H1 (cell line): ENCODE results near the gene KERA. TPM values are rescaled to one million over a fixed set of nuclear protein-coding genes. Genes with fewer than 3 reads are reported as not detected.

Experiments
- CTCF ChIA-PET: fragments of 300-600 bp; sonication (Branson Sonifier 250); formaldehyde crosslinking; loops from one replicate; lab custom pipeline; 2021; ENCODE audit not compliant: partially characterized antibody; lab: Charles Lee
- POLR2A ChIA-PET: fragments of 300-600 bp; sonication (Branson Sonifier 250); formaldehyde crosslinking; loops from one replicate; lab custom pipeline; 2021; ENCODE audit warnings: inconsistent platforms; ENCODE audit not compliant: partially characterized antibody; lab: Charles Lee
- DNase-seq, 2 experiments: peaks; one replicate each; pipeline versions ENCODE4 v3.0.0 to v3.0.0-alpha.2; 2010 to 2022; ENCODE audit warnings: low spot score in 2 of 2, low read depth in 1 of 2, mixed read lengths in 1 of 2
- FAIRE-seq: peaks from 2 replicates; lab custom pipeline; 2011; peaks lifted over from hg19 to GRCh38; lab: Jason Lieb, UNC
- H2AFZ ChIP-seq: 2 replicates; pipeline ENCODE4 v1.8.1; 2012; ENCODE audit warnings: low read length, inconsistent platforms
- H2AK5ac ChIP-seq: 2 replicates; pipeline ENCODE4 v1.6.1; 2013; ENCODE audit warnings: low read depth, low read length
- H2BK120ac ChIP-seq: replicated peaks from 2 replicates; pipeline ENCODE3; 2013; ENCODE audit warnings: low read depth, low read length, inconsistent platforms
- H2BK12ac ChIP-seq: 2 replicates; pipeline ENCODE4 v1.6.1; 2013; ENCODE audit warnings: low read depth, low read length
- H2BK15ac ChIP-seq: 2 replicates; pipeline ENCODE4 v1.6.1; 2013; ENCODE audit warnings: low read length
- H2BK20ac ChIP-seq: 2 replicates; pipeline ENCODE4 v1.6.1; 2013; ENCODE audit warnings: low read length
- H2BK5ac ChIP-seq: 2 replicates; pipeline ENCODE4 v1.6.1; 2013; ENCODE audit warnings: low read depth, low read length
- H3K14ac ChIP-seq: 2 replicates; pipeline ENCODE4 v1.6.1; 2013; ENCODE audit warnings: inconsistent platforms; ENCODE audit not compliant: insufficient read length
- H3K18ac ChIP-seq: 2 replicates; pipeline ENCODE4 v1.6.1; 2013; ENCODE audit warnings: low read length; ENCODE audit errors: extremely low read depth
- H3K23ac ChIP-seq: 2 replicates; pipeline ENCODE4 v1.6.1; 2013; ENCODE audit warnings: inconsistent platforms; ENCODE audit not compliant: insufficient read length
- H3K23me2 ChIP-seq: 2 replicates; pipeline ENCODE4 v1.6.1; 2013; ENCODE audit warnings: low read depth, low read length
- H3K27ac ChIP-seq: 2 replicates; pipeline ENCODE4 v1.6.1; 2011; ENCODE audit warnings: low read depth, low read length, inconsistent platforms
- H3K27me3 ChIP-seq, 4 experiments: replicated peaks in 1 of 4; 1 replicate in 1 of 4; 2 replicates in 3 of 4; pipeline versions ENCODE4 v1.6.1 to v1.8.1; 2011 to 2013; ENCODE audit warnings: low read length in 3 of 4, mild to moderate bottlenecking in 3 of 4, inconsistent platforms in 2 of 4, mixed read lengths in 2 of 4, moderate library complexity in 1 of 4; ENCODE audit not compliant: control insufficient read depth in 3 of 4, insufficient read depth in 3 of 4; ENCODE audit errors: extremely low read depth in 1 of 4
- H3K36me3 ChIP-seq, 4 experiments: 2 replicates each; pipeline versions ENCODE4 v1.6.1 to v1.8.1; 2011 to 2013; ENCODE audit warnings: mild to moderate bottlenecking in 4 of 4, low read length in 3 of 4, moderate library complexity in 2 of 4, control low read depth in 1 of 4, inconsistent platforms in 1 of 4; ENCODE audit not compliant: insufficient read depth in 4 of 4, control insufficient read depth in 2 of 4
- H3K4ac ChIP-seq: replicated peaks from 2 replicates; pipeline ENCODE3; 2013; ENCODE audit warnings: low read length, low read depth, mixed read lengths, inconsistent platforms; ENCODE audit not compliant: insufficient read length
- H3K4me1 ChIP-seq, 4 experiments: replicated peaks in 1 of 4; 1 replicate in 1 of 4; 2 replicates in 3 of 4; pipeline versions ENCODE4 v1.6.1 to v1.8.1; 2011 to 2013; ENCODE audit warnings: low read length in 3 of 4, inconsistent platforms in 2 of 4, mixed read lengths in 1 of 4; ENCODE audit not compliant: insufficient read depth in 4 of 4, control insufficient read depth in 3 of 4
- H3K4me2 ChIP-seq, 2 experiments: 2 replicates each; pipeline versions ENCODE4 v1.6.1 to v1.8.1; 2011 to 2013; ENCODE audit warnings: low read depth in 2 of 2, low read length in 2 of 2, control low read depth in 1 of 2, inconsistent platforms in 1 of 2, mild to moderate bottlenecking in 1 of 2; ENCODE audit not compliant: insufficient read depth in 1 of 2
- H3K4me3 ChIP-seq, 4 experiments: fragments of 200-600, 300-600 bp in 1 of 4; sonication (generic), shearing (Covaris generic), sonication (Bioruptor Twin) in 1 of 4; 2 replicates each; pipeline versions ENCODE4 v1.5.1 to v1.8.1; 2011 to 2016; ENCODE audit warnings: low read length in 4 of 4, low read depth in 3 of 4, control low read depth in 2 of 4, inconsistent platforms in 2 of 4, mild to moderate bottlenecking in 2 of 4, mixed read lengths in 1 of 4, moderate library complexity in 1 of 4; ENCODE audit not compliant: insufficient read depth in 2 of 4; ENCODE audit errors: extremely low read depth in 1 of 4
- H3K56ac ChIP-seq: replicated peaks from 2 replicates; pipeline ENCODE3; 2013; ENCODE audit warnings: low read depth, mild to moderate bottlenecking, mixed read lengths, low read length, inconsistent platforms; ENCODE audit not compliant: insufficient read length
- H3K79me1 ChIP-seq: 2 replicates; pipeline ENCODE4 v1.6.1; 2013; ENCODE audit warnings: low read depth, low read length, control low read depth
- H3K79me2 ChIP-seq, 2 experiments: 2 replicates each; pipeline versions ENCODE4 v1.6.1 to v1.8.1; 2012 to 2013; ENCODE audit warnings: low read length in 2 of 2, mild to moderate bottlenecking in 2 of 2, inconsistent platforms in 1 of 2; ENCODE audit not compliant: insufficient read depth in 2 of 2, control insufficient read depth in 1 of 2
- H3K9ac ChIP-seq, 4 experiments: replicated peaks in 1 of 4; 1 replicate in 1 of 4; 2 replicates in 3 of 4; pipeline versions ENCODE4 v1.6.1 to v1.8.1; 2011 to 2013; ENCODE audit warnings: low read depth in 3 of 4, low read length in 3 of 4, control low read depth in 2 of 4, mild to moderate bottlenecking in 2 of 4, moderate library complexity in 2 of 4, inconsistent platforms in 1 of 4; ENCODE audit errors: extremely low read depth in 1 of 4
- H3K9me3 ChIP-seq, 2 experiments: 2 replicates each; pipeline versions ENCODE4 v1.6.1 to v1.8.1; 2012 to 2013; ENCODE audit warnings: mild to moderate bottlenecking in 2 of 2, moderate library complexity in 2 of 2, control low read depth in 1 of 2, inconsistent platforms in 1 of 2, low read depth in 1 of 2, low read length in 1 of 2, mixed read lengths in 1 of 2; ENCODE audit not compliant: insufficient read depth in 2 of 2
- H4K20me1 ChIP-seq, 2 experiments: replicated peaks in 1 of 2; 2 replicates each; pipeline versions ENCODE3 to v1.8.1; 2011 to 2013; ENCODE audit warnings: inconsistent platforms in 2 of 2, low read length in 2 of 2, mild to moderate bottlenecking in 1 of 2; ENCODE audit not compliant: insufficient read depth in 2 of 2, control insufficient read depth in 1 of 2
- H4K5ac ChIP-seq: 2 replicates; pipeline ENCODE4 v1.6.1; 2013; ENCODE audit warnings: low read length, low read depth, mixed read lengths, inconsistent platforms; ENCODE audit not compliant: insufficient read length
- H4K8ac ChIP-seq: 2 replicates; pipeline ENCODE4 v1.8.0; 2013; ENCODE audit warnings: mild to moderate bottlenecking, moderate library complexity, low read length, inconsistent platforms; ENCODE audit not compliant: insufficient read depth; ENCODE audit errors: extremely low read depth
- H4K91ac ChIP-seq: replicated peaks from 2 replicates; pipeline ENCODE3; 2013; ENCODE audit warnings: low read length, mixed read lengths, inconsistent platforms; ENCODE audit not compliant: insufficient read length
- BCL11A ChIP-seq, 2 experiments: IDR thresholded peaks; one replicate each; pipeline ENCODE4 v1.6.1; 2011; ENCODE audit warnings: low read depth in 2 of 2, low read length in 2 of 2, mild to moderate bottlenecking in 2 of 2
- CEBPB ChIP-seq: IDR thresholded peaks from 2 replicates; pipeline ENCODE4 v1.6.1; 2012; ENCODE audit warnings: low read depth, low read length
- CTBP2 ChIP-seq: IDR thresholded peaks from 2 replicates; pipeline ENCODE4 v1.7.0; 2011; ENCODE audit warnings: borderline replicate concordance, mild to moderate bottlenecking, moderate library complexity, mixed read lengths, low read length; ENCODE audit not compliant: insufficient read depth, insufficient read length
- GABPA ChIP-seq: IDR thresholded peaks from 2 replicates; pipeline ENCODE4 v1.6.1; 2011; ENCODE audit warnings: mild to moderate bottlenecking, low read length, moderate library complexity, borderline replicate concordance; ENCODE audit not compliant: insufficient read depth
- HDAC6 ChIP-seq: IDR thresholded peaks from one replicate; pipeline ENCODE4 v1.7.1; 2012; ENCODE audit warnings: low read depth, mild to moderate bottlenecking, inconsistent platforms, low read length, moderate library complexity
- JUN ChIP-seq: IDR thresholded peaks from 2 replicates; pipeline ENCODE4 v1.6.1; 2011; ENCODE audit warnings: low read depth, mild to moderate bottlenecking, improper control_type of control experiment, low read length
- MAFK ChIP-seq: IDR thresholded peaks from 2 replicates; pipeline ENCODE4 v1.6.1; 2012; ENCODE audit warnings: low read depth, mild to moderate bottlenecking, improper control_type of control experiment, low read length
- PHF8 ChIP-seq: fragments of 200-600 bp; sonication (generic); conservative IDR thresholded peaks from 2 replicates; pipeline ENCODE4 v1.7.1; 2012; ENCODE audit warnings: low read depth, mild to moderate bottlenecking, inconsistent platforms, low read length, moderate library complexity
- POU5F1 ChIP-seq: IDR thresholded peaks from 2 replicates; pipeline ENCODE4 v1.6.1; 2011; ENCODE audit warnings: low read depth, mild to moderate bottlenecking, low read length, moderate library complexity
- RAD21 ChIP-seq, 2 experiments: IDR thresholded peaks in 1 of 2; conservative IDR thresholded peaks in 1 of 2; 2 replicates each; pipeline ENCODE4 v1.6.1; 2011; ENCODE audit warnings: low read depth in 2 of 2, low read length in 2 of 2, improper control_type of control experiment in 1 of 2, inconsistent platforms in 1 of 2, mild to moderate bottlenecking in 1 of 2, moderate library complexity in 1 of 2
- RFX5 ChIP-seq: IDR thresholded peaks from 2 replicates; pipeline ENCODE4 v1.6.1; 2011; ENCODE audit warnings: low read depth, low read length, improper control_type of control experiment, borderline replicate concordance
- RXRA ChIP-seq: IDR thresholded peaks from 2 replicates; pipeline ENCODE4 v1.6.1; 2011; ENCODE audit warnings: low read depth, mild to moderate bottlenecking, low read length, moderate library complexity; ENCODE audit not compliant: insufficient read depth
- SIRT6 ChIP-seq: IDR thresholded peaks from one replicate; pipeline ENCODE4 v1.7.1; 2012; ENCODE audit warnings: low read length, inconsistent platforms
- SIX5 ChIP-seq: IDR thresholded peaks from 2 replicates; pipeline ENCODE4 v1.6.1; 2011; ENCODE audit warnings: mild to moderate bottlenecking, low read depth, low read length
- SP1 ChIP-seq: IDR thresholded peaks from 2 replicates; pipeline ENCODE4 v1.6.1; 2011; ENCODE audit warnings: low read depth, low read length
- SP2 ChIP-seq: IDR thresholded peaks from 2 replicates; pipeline ENCODE4 v1.6.1; 2012; ENCODE audit warnings: mild to moderate bottlenecking, low read length, inconsistent platforms
- polyA plus RNA-seq, 7 experiments: library from polyadenylated mRNA; depleted of rRNA in 3 of 7; stranded (reverse) in 5 of 7; unstranded in 2 of 7; fragments of >200 nt in 5 of 7; fragments of 200-250 nt in 2 of 7; gene quantifications; 1 replicate in 5 of 7; 2 replicates in 1 of 7; 4 replicates in 1 of 7; pipeline versions ENCODE4 v1.2.1 to v1.2.3, GENCODE V29; 2011 to 2013; ENCODE audit warnings: missing spikeins in 2 of 7, mixed read lengths in 2 of 7
- total RNA-seq: library from RNA; stranded (reverse); fragmentation: NEBNext Ultra II Directional; extraction: Animal tissue kit (Norgen Biotek cat#: 25700); gene quantifications from 2 replicates; pipeline ENCODE4 v1.2.1, GENCODE V29; 2021

The KERA gene
- total and polyA plus RNA-seq, 2 of the 8 experiments (the other 6 are each of a cell fraction or from before 2014, with no cell fraction given): not detected

DNA sequence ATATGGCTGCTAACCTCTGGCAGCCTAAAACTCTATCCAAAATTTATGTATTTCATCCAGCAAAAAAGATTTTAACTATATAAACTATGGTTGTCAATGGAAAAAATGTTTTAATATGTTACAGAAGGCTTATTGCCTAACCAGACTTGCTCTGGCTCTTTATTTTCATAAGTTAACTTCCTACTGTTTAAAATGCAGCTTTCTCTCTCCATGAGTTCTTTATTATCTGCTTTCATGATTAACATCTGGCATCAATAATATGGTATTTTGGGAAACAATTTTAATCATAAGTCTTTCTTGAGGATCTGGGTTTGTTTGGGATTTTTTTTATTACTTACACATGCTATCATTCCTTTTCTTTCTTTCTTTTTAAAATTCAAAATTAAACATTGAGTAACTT, 20.5 kb downstream of the KERA start:
- H2BK120ac ChIP-seq: no peak overlapping the region
- no peak overlapping the region for H2AFZ ChIP-seq
- H2AK5ac ChIP-seq: no peak overlapping the region
- H3K14ac ChIP-seq: no peak overlapping the region
- no peaks in the 10 kb centered on the region for H3K79me1 ChIP-seq
- no peak overlapping the region for H3K18ac ChIP-seq
- no peak overlapping the region for H4K5ac ChIP-seq
- no peaks in the 10 kb centered on the region for H3K79me2 ChIP-seq
- no peak for DNase-seq
- H3K4ac ChIP-seq: no peak overlapping the region
- H3K23me2 ChIP-seq: no peaks in the 10 kb centered on the region
- no peak overlapping the region for H2BK5ac ChIP-seq
- no peak overlapping the region for H3K4me2 ChIP-seq
- H3K36me3 ChIP-seq: no peaks in the 10 kb centered on the region
- H2BK12ac ChIP-seq: no peak overlapping the region
- H3K9me3 ChIP-seq: no peaks in the 10 kb centered on the region
- no peaks in the 10 kb centered on the region for H3K27me3 ChIP-seq
- H3K27ac ChIP-seq: no peak overlapping the region
- no peak for FAIRE-seq
- no peak overlapping the region for H3K9ac ChIP-seq
- POLR2A ChIA-PET: no interaction called here
- H3K4me3 ChIP-seq: no peak overlapping the region
- H4K91ac ChIP-seq: no peak overlapping the region
- H4K8ac ChIP-seq: no peak overlapping the region
- no peaks in the 10 kb centered on the region for H4K20me1 ChIP-seq
- no peak for TF ChIP-seq SIX5
- TF ChIP-seq POU5F1: no peak
- no peak for TF ChIP-seq PHF8
- no peak for TF ChIP-seq CTBP2
- no peak for TF ChIP-seq RXRA
- no peak for TF ChIP-seq JUN
- no peak for TF ChIP-seq SP1
- TF ChIP-seq RFX5: no peak
- no peak for TF ChIP-seq SIRT6
- TF ChIP-seq HDAC6: no peak
- TF ChIP-seq CEBPB: no peak
- TF ChIP-seq RAD21 (IDR thresholded peaks at IDR 0.05 in 1 of 2, conservative IDR thresholded peaks at IDR 0.05 in 1 of 2; ENCODE audit: low read depth in 2 of 2, low read length in 2 of 2): no peak
- no peak for TF ChIP-seq SP2
- no peak for TF ChIP-seq GABPA
- no peak for TF ChIP-seq BCL11A (IDR thresholded peaks at IDR 0.05; ENCODE audit: low read depth in 2 of 2, low read length in 2 of 2)
- TF ChIP-seq MAFK: no peak
- H3K4me1 ChIP-seq: no peaks in the 10 kb centered on the region
- H2BK15ac ChIP-seq: no peak overlapping the region
- no peak overlapping the region for H2BK20ac ChIP-seq
- CTCF ChIA-PET: no interaction called here
- H3K56ac ChIP-seq: no peak overlapping the region
- H3K23ac ChIP-seq: no peak overlapping the region
